Esophagus muscularis mucosa (tissue), 3 donors: ENCODE results near the gene C4orf17.

Experiments used
- CTCF ChIP-seq, 3 experiments: fragments of 200-600 bp in 2 of 3; fragments of 450-650 bp in 1 of 3; sonication (generic) in 2 of 3; IDR thresholded peaks; one replicate each; pipeline ENCODE4 v1.5.1; 2017 to 2019; ENCODE audit warnings: antibody characterized with exemption in 3 of 3, mild to moderate bottlenecking in 2 of 3, moderate library complexity in 1 of 3
- POLR2A ChIP-seq: fragments of 450-650 bp; IDR thresholded peaks from one replicate; pipeline ENCODE4 v1.6.1; 2017; ENCODE audit warnings: antibody characterized with exemption, moderate library complexity, mild to moderate bottlenecking, low read depth

- TF ChIP-seq CTCF (IDR thresholded peaks at IDR 0.05) (no peak), POLR2A (no peak)
These were observed 67.9 kb downstream of the C4orf17 start for GRCh38 chr4:99578714-99579113.
